Keratinocyte (primary cell): Measurements from ENCODE around the gene MS4A18. TPM values are rescaled to one million over a fixed set of nuclear protein-coding genes. Genes with fewer than 3 reads are reported as not detected.

Source experiments
- DNase-seq: peaks from one replicate; pipeline ENCODE4 v3.0.0-alpha.2; 2011; ENCODE audit warnings: low read depth, missing footprints, low spot score
- FAIRE-seq: peaks from 2 replicates; lab custom pipeline; 2011; peaks lifted over from hg19 to GRCh38; lab: Jason Lieb, UNC
- H2AFZ ChIP-seq: 2 replicates; pipeline ENCODE4 v1.6.0; 2012; ENCODE audit warnings: low read length, control low read depth, inconsistent platforms; ENCODE audit not compliant: control insufficient read depth
- H3K27ac ChIP-seq: 2 replicates; pipeline ENCODE4 v1.5.1; 2011; ENCODE audit warnings: low read length; ENCODE audit not compliant: control insufficient read depth, insufficient read depth
- H3K27me3 ChIP-seq: 3 replicates; pipeline ENCODE4 v1.6.0; 2011; ENCODE audit warnings: low read length; ENCODE audit not compliant: control insufficient read depth, insufficient read depth; ENCODE audit errors: extremely low read depth
- H3K36me3 ChIP-seq, 2 experiments: 2 replicates in 1 of 2; 3 replicates in 1 of 2; pipeline ENCODE4 v1.5.1; 2011; ENCODE audit warnings: low read length in 2 of 2, mild to moderate bottlenecking in 1 of 2; ENCODE audit not compliant: control insufficient read depth in 2 of 2, insufficient read depth in 2 of 2; ENCODE audit errors: extremely low read depth in 1 of 2
- H3K4me1 ChIP-seq: 3 replicates; pipeline ENCODE4 v1.5.1; 2011; ENCODE audit warnings: low read length; ENCODE audit not compliant: control insufficient read depth, insufficient read depth; ENCODE audit errors: extremely low read depth
- H3K4me2 ChIP-seq: 3 replicates; pipeline ENCODE4 v1.6.0; 2011; ENCODE audit warnings: low read depth, low read length; ENCODE audit not compliant: control insufficient read depth, insufficient read depth; ENCODE audit errors: extremely low read depth
- H3K4me3 ChIP-seq, 3 experiments: fragments of 200-600 bp in 1 of 3; sonication (generic) in 1 of 3; 2 replicates in 2 of 3; 3 replicates in 1 of 3; pipeline ENCODE4 v1.5.1; 2011 to 2016; ENCODE audit warnings: low read length in 3 of 3, mild to moderate bottlenecking in 3 of 3, control low read depth in 2 of 3, inconsistent platforms in 1 of 3, low read depth in 1 of 3, mixed read lengths in 1 of 3, mixed run types in 1 of 3, moderate library complexity in 1 of 3; ENCODE audit not compliant: control insufficient read depth in 2 of 3, insufficient read depth in 2 of 3; ENCODE audit errors: extremely low read depth in 1 of 3
- H3K79me2 ChIP-seq: 2 replicates; pipeline ENCODE4 v1.6.0; 2012; ENCODE audit warnings: low read length; ENCODE audit not compliant: control insufficient read depth, insufficient read depth
- H3K9ac ChIP-seq: 3 replicates; pipeline ENCODE4 v1.6.0; 2011; ENCODE audit warnings: low read length; ENCODE audit not compliant: control insufficient read depth, insufficient read depth; ENCODE audit errors: extremely low read depth
- H3K9me1 ChIP-seq: 3 replicates; pipeline ENCODE4 v1.6.0; 2011; ENCODE audit warnings: low read length; ENCODE audit not compliant: control insufficient read depth, insufficient read depth; ENCODE audit errors: extremely low read depth
- H3K9me3 ChIP-seq: 2 replicates; pipeline ENCODE4 v1.5.1; 2012; ENCODE audit warnings: low read depth, low read length; ENCODE audit not compliant: control insufficient read depth
- H4K20me1 ChIP-seq: 3 replicates; pipeline ENCODE4 v1.6.0; 2011; ENCODE audit warnings: low read length; ENCODE audit not compliant: control insufficient read depth, insufficient read depth; ENCODE audit errors: extremely low read depth
- CTCF ChIP-seq, 3 experiments: IDR thresholded peaks in 1 of 3; conservative IDR thresholded peaks in 1 of 3; optimal IDR thresholded peaks in 1 of 3; 2 replicates in 2 of 3; 3 replicates in 1 of 3; pipeline versions ENCODE3 to v1.5.1; 2011; ENCODE audit warnings: low read length in 3 of 3, mild to moderate bottlenecking in 3 of 3, moderate library complexity in 2 of 3, control low read depth in 1 of 3, inconsistent platforms in 1 of 3; ENCODE audit not compliant: insufficient read depth in 2 of 3; ENCODE audit errors: extremely low read depth in 1 of 3
- EZH2 ChIP-seq: IDR thresholded peaks from one replicate; pipeline ENCODE4 v1.6.1; 2012; ENCODE audit warnings: inconsistent platforms, mild to moderate bottlenecking, low read length, moderate library complexity
- dilution Hi-C: fragments of 300-500 bp; cut with MboI; formaldehyde crosslinking; loops from one replicate; pipeline ENCODE4 v1.7.0; 2020; ENCODE audit warnings: low sequenced_read_pairs; ENCODE audit not compliant: extremely low pct_ligation_motif_present
- polyA plus RNA-seq, 5 experiments: library from polyadenylated mRNA; depleted of rRNA in 3 of 5; stranded (reverse) in 3 of 5; stranded (forward) in 1 of 5; unstranded in 1 of 5; fragments of >200 nt; gene quantifications; 1 replicate in 1 of 5; 2 replicates in 3 of 5; 3 replicates in 1 of 5; pipeline versions ENCODE4 v1.2.1 to v1.2.3, GENCODE V29; 2011 to 2012; ENCODE audit warnings: missing spikeins in 2 of 5, low read depth in 1 of 5, low replicate concordance in 1 of 5

Gene MS4A18
- polyA plus RNA-seq, 1 donor (not counting 4 experiments of a cell fraction or from before 2014, with no cell fraction given): not detected

DNA sequence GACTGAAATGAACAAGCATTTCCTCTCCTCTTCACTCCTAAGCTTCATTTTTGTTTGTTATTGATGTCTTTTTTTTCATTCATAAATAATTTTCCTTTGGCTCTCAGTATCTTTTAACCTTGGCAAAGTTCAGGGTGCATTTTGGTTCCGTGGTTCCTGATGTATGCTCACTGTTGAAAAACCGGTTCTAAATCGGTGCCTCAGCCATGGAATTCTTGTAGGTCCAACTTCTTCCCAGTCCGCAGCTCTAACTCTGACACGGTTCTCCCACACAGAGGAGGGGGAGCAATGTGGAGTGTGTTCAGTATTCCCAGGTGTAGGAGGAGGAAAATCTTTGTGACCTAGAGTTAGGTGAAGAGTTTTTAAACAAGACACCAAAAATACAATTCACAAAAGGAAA, 19.6 kb downstream of the MS4A18 start:
- H3K36me3 ChIP-seq: no peaks in the 10 kb centered on the region
- H3K27me3 ChIP-seq: no peaks in the 10 kb centered on the region
- no peak overlapping the region for H3K4me3 ChIP-seq
- no peaks in the 10 kb centered on the region for H3K79me2 ChIP-seq
- peaks cover 5% of the 10 kb centered on the region for H3K9me3 ChIP-seq
- H3K9ac ChIP-seq: no peak overlapping the region
- no peak overlapping the region for H3K4me2 ChIP-seq
- H2AFZ ChIP-seq: no peak overlapping the region
- no peak overlapping the region for H3K27ac ChIP-seq
- no peak for TF ChIP-seq CTCF (optimal IDR thresholded peaks at IDR 0.05 in 1 of 3, IDR thresholded peaks at IDR 0.05 in 1 of 3, conservative IDR thresholded peaks at IDR 0.05 in 1 of 3; ENCODE audit: extremely low read depth in 1 of 3, insufficient read depth in 2 of 3, low read length in 3 of 3)
- TF ChIP-seq EZH2: no peak
- H3K4me1 ChIP-seq: no peaks in the 10 kb centered on the region
- no peak for DNase-seq
- FAIRE-seq: no peak
- no peaks in the 10 kb centered on the region for H4K20me1 ChIP-seq
- no peaks in the 10 kb centered on the region for H3K9me1 ChIP-seq
- dilution Hi-C loops: no loop called here

- Histone ChIP-seq H3K9me3 (peaks cover 5% of the 10 kb centered on the region), H3K36me3 (no peaks in the 10 kb centered on the region), H3K4me1 (no peaks in the 10 kb centered on the region), H3K9me1 (no peaks in the 10 kb centered on the region), H2AFZ (no peak overlapping the region), H3K27ac (no peak overlapping the region), H3K27me3 (no peaks in the 10 kb centered on the region), H3K9ac (no peak overlapping the region), H4K20me1 (no peaks in the 10 kb centered on the region), H3K4me2 (no peak overlapping the region), H3K79me2 (no peaks in the 10 kb centered on the region), H3K4me3 (no peak overlapping the region)
- FAIRE-seq: no peak
- no peak for DNase-seq
- no peak for TF ChIP-seq CTCF (optimal IDR thresholded peaks at IDR 0.05 in 1 of 3, IDR thresholded peaks at IDR 0.05 in 1 of 3, conservative IDR thresholded peaks at IDR 0.05 in 1 of 3; ENCODE audit: extremely low read depth in 1 of 3, insufficient read depth in 2 of 3, low read length in 3 of 3)
- dilution Hi-C loops: no loop called here
These were observed 22.9 kb downstream of the MS4A18 start for GRCh38 chr11:60747359-60747873.
